K562 (cell line): Measurements from ENCODE around the gene LZTR1. TPM values are rescaled to one million over a fixed set of nuclear protein-coding genes. Genes with fewer than 3 reads are reported as not detected.

ENCODE experiments used
- ATF6 ChIP-seq: sonication (generic); formaldehyde crosslinking; IDR thresholded peaks from 2 replicates; pipeline ENCODE4 v1.4.0; 2020; ENCODE audit warnings: mild to moderate bottlenecking, missing genetic modification reagents
- BMI1 ChIP-seq: fragments of 150-350 bp; IDR thresholded peaks from 2 replicates; pipeline ENCODE4 v1.6.1; 2014; ENCODE audit warnings: low read length
- E2F6 ChIP-seq, 2 experiments: IDR thresholded peaks; 2 replicates each; pipeline ENCODE4 v1.6.1; 2011; ENCODE audit warnings: borderline replicate concordance in 1 of 2, control low read depth in 1 of 2, low read depth in 1 of 2, low read length in 1 of 2, mild to moderate bottlenecking in 1 of 2, mixed read lengths in 1 of 2, moderate library complexity in 1 of 2; ENCODE audit not compliant: insufficient read depth in 1 of 2, insufficient read length in 1 of 2, poor library complexity in 1 of 2, severe bottlenecking in 1 of 2; ENCODE audit errors: extremely low read depth in 1 of 2
- FOXO4 ChIP-seq: fragments of 450-650 bp; formaldehyde crosslinking; IDR thresholded peaks from 2 replicates; pipeline ENCODE4 v1.4.0; 2020; ENCODE audit warnings: mild to moderate bottlenecking, moderate library complexity
- HCFC1 ChIP-seq: IDR thresholded peaks from 2 replicates; pipeline ENCODE4 v1.6.1; 2012; ENCODE audit warnings: low read depth, low read length, improper control_type of control experiment
- HDAC8 ChIP-seq: fragments of 450-650 bp; IDR thresholded peaks from 2 replicates; pipeline ENCODE4 v1.6.1; 2016; ENCODE audit warnings: mild to moderate bottlenecking, missing genetic modification characterization, moderate library complexity, missing compliant biosample characterization
- IRF2 ChIP-seq: sonication (generic); formaldehyde crosslinking; IDR thresholded peaks from 2 replicates; pipeline ENCODE4 v1.8.1; 2022; ENCODE audit warnings: mild to moderate bottlenecking, missing genetic modification reagents
- MAZ ChIP-seq, 2 experiments: fragments of 450-650 bp in 1 of 2; sonication (generic) in 1 of 2; formaldehyde crosslinking; IDR thresholded peaks in 1 of 2; conservative IDR thresholded peaks in 1 of 2; 2 replicates each; pipeline versions ENCODE4 v1.4.0 to v1.5.0; 2020; ENCODE audit warnings: mild to moderate bottlenecking in 1 of 2, missing genetic modification reagents in 1 of 2
- PHF8 ChIP-seq: fragments of 200-600 bp; sonication (generic); IDR thresholded peaks from 2 replicates; pipeline ENCODE4 v1.6.1; 2012; ENCODE audit warnings: mixed run types, mild to moderate bottlenecking, inconsistent platforms, low read length, moderate library complexity, borderline replicate concordance
- PPARD ChIP-seq: fragments of 250-450 bp; sonication (Bioruptor Pico); IDR thresholded peaks from 2 replicates; pipeline ENCODE4 v1.8.0; 2022; ENCODE audit warnings: inconsistent platforms, mild to moderate bottlenecking, moderate library complexity
- SMAD1 ChIP-seq: fragments of 150-350 bp; IDR thresholded peaks from 2 replicates; pipeline ENCODE4 v1.6.1; 2014; ENCODE audit warnings: low read length, low read depth; ENCODE audit not compliant: partially characterized antibody
- TAF7 ChIP-seq: fragments of 450-650 bp; IDR thresholded peaks from 2 replicates; pipeline ENCODE4 v1.6.1; 2016; ENCODE audit warnings: missing genetic modification characterization, missing compliant biosample characterization
- ZNF318 ChIP-seq, 2 experiments: fragments of 450-650 bp; IDR thresholded peaks; 2 replicates each; pipeline ENCODE4 v1.6.1; 2016; ENCODE audit warnings: mild to moderate bottlenecking in 2 of 2, borderline replicate concordance in 1 of 2, low read depth in 1 of 2, moderate library complexity in 1 of 2
- polyA plus RNA-seq, 8 experiments: library from polyadenylated mRNA; depleted of rRNA in 4 of 8; stranded (reverse) in 5 of 8; unstranded in 3 of 8; fragments of >200 nt; fragmentation: Nextera tagmentation in 2 of 8; fragmentation: Illumina TruSeq in 1 of 8; extraction: Ambion mirVana in 2 of 8; extraction: Trizol in 1 of 8; gene quantifications; 2 replicates each; pipeline versions ENCODE4 v1.2.1 to v1.2.3, GENCODE V29; 2011 to 2014; ENCODE audit warnings: inconsistent platforms in 1 of 8, missing spikeins in 1 of 8
- total RNA-seq, 7 experiments: library from RNA; depleted of rRNA in 6 of 7; stranded (reverse); fragments of >200 nt in 6 of 7; fragmentation: Illumina TruSeq in 2 of 7; extraction: Trizol in 2 of 7; gene quantifications; 2 replicates each; pipeline versions ENCODE4 v1.2.1 to v1.2.3, GENCODE V29; 2011 to 2021; ENCODE audit warnings: low replicate concordance in 1 of 7

Gene LZTR1
- total and polyA plus RNA-seq, 9 of the 15 experiments (the other 6 are each of a cell fraction or from before 2014, with no cell fraction given), result 2.2 to 135 (median 63.0) TPM

- TF ChIP-seq ZNF318 (IDR thresholded peaks at IDR 0.05; ENCODE audit: borderline replicate concordance in 1 of 2, low read depth in 1 of 2) (no peak), ATF6 (CRISPR knock-in tag) (no peak), HDAC8 (tag) (peak; percentile 93), SMAD1 (peak; percentile 97), PPARD (no peak), MAZ (CRISPR knock-in tag; conservative IDR thresholded peaks at IDR 0.05 in 1 of 2, IDR thresholded peaks at IDR 0.05 in 1 of 2) (peak in 1 of 2 experiments; percentile 100; a peak in 2 of 4 replicates), HCFC1 (peak; percentile 81), E2F6 (IDR thresholded peaks at IDR 0.05; ENCODE audit: borderline replicate concordance in 1 of 2, extremely low read depth in 1 of 2, insufficient read depth in 1 of 2, insufficient read length in 1 of 2, low read depth in 1 of 2, low read length in 1 of 2, poor library complexity in 1 of 2, severe bottlenecking in 1 of 2) (peak; percentile 98 to 99), PHF8 (peak; percentile 100), BMI1 (0 out of 2 replicates have a peak, but pooled peaks have one; percentile 49), TAF7 (tag) (peak; percentile 100), FOXO4 (CRISPR knock-in tag) (peak; percentile 78), IRF2 (CRISPR knock-in tag) (no peak)
These were observed 19.7 kb downstream of the LZTR1 start, which contains the start of gene THAP7 (continued) for GRCh38 chr22:21001601-21002325.
